Hepatocyte (in vitro differentiated cells): Measurements from ENCODE around the gene MRS2.

Experiments used
- EZH2 ChIP-seq: fragments of 200-600 bp; sonication (generic); IDR thresholded peaks from 2 replicates; pipeline ENCODE4 v1.6.1; 2016; ENCODE audit warnings: antibody characterized with exemption, mild to moderate bottlenecking, borderline replicate concordance
- EZH2phosphoT487 ChIP-seq: fragments of 200-600 bp; sonication (generic); IDR thresholded peaks from one replicate; pipeline ENCODE4 v1.6.1; 2018; ENCODE audit warnings: antibody characterized with exemption, mild to moderate bottlenecking, low read depth, moderate library complexity; ENCODE audit not compliant: unreplicated experiment, severe bottlenecking
- TF ChIP-seq, protein P1 (sequence below): fragments of 200-600 bp; sonication (generic); IDR thresholded peaks from 2 replicates; pipeline ENCODE4 v1.5.1; 2016; ENCODE audit warnings: antibody characterized with exemption, mild to moderate bottlenecking; ENCODE audit not compliant: poor library complexity

DNA sequence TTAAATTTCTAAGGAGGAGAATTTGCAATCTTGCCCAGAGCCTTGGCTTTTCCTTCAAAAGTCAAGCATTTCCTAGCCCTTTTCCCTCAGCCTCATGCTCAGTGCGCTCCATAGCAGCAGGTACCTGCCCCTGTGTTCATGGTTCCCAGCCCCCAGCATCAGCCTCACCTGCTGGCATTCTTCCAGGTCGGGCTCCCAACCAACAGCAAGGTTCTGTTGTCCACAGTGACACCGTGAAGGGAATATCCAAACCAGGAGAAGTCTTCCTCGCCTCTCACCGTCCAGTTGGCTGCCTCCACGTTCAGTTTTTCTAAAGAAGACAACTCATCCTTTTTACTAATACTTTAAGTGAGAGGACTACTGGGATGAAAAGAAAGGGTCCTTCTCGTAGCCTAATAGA, 43.9 kb downstream of the MRS2 start:
- TF ChIP-seq, protein P1, sequence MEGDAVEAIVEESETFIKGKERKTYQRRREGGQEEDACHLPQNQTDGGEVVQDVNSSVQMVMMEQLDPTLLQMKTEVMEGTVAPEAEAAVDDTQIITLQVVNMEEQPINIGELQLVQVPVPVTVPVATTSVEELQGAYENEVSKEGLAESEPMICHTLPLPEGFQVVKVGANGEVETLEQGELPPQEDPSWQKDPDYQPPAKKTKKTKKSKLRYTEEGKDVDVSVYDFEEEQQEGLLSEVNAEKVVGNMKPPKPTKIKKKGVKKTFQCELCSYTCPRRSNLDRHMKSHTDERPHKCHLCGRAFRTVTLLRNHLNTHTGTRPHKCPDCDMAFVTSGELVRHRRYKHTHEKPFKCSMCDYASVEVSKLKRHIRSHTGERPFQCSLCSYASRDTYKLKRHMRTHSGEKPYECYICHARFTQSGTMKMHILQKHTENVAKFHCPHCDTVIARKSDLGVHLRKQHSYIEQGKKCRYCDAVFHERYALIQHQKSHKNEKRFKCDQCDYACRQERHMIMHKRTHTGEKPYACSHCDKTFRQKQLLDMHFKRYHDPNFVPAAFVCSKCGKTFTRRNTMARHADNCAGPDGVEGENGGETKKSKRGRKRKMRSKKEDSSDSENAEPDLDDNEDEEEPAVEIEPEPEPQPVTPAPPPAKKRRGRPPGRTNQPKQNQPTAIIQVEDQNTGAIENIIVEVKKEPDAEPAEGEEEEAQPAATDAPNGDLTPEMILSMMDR, result no peak
- TF ChIP-seq EZH2, result no peak
- TF ChIP-seq EZH2phosphoT487, result no peak
